22Rv1 (cell line): Measurements from ENCODE around the gene IPO9.

Experiments used
- CTCF ChIP-seq: fragments of 450-650 bp; IDR thresholded peaks from 2 replicates; pipeline ENCODE4 v1.5.1; 2017; ENCODE audit warnings: mild to moderate bottlenecking
- ZFX ChIP-seq: fragments of 450-650 bp; IDR thresholded peaks from 2 replicates; pipeline ENCODE4 v1.6.1; 2017; ENCODE audit warnings: antibody characterized with exemption, borderline replicate concordance

- TF ChIP-seq CTCF (peak; percentile 100), ZFX (no peak)
These were observed at the start of gene IPO9 for GRCh38 chr1:201828820-201829774.
